ENCODE results near the gene UBE3A. TPM values are rescaled to one million over a fixed set of nuclear protein-coding genes. Genes with fewer than 3 reads are reported as not detected.

UBE3A gene
- total RNA-seq, 4 donors from 2014 or later = 56.9 to 79.2 (median 65.7) TPM

GRCh38 chr15:25378501-25378901 lies 60.3 kb downstream of the UBE3A start:
- DNase-seq (ENCODE audit: low spot score in 2 of 2) = no peak
- H3K4me3 ChIP-seq (ENCODE audit: low read depth, poor library complexity, severe bottlenecking) = no peak overlapping the region
- TF ChIP-seq POLR2A (IDR thresholded peaks at IDR 0.05) (no peak), CTCF (IDR thresholded peaks at IDR 0.05) (no peak)
- intact Hi-C loops (cut with DNase I; ENCODE audit: low total_unique reads) = loop anchor here (5.0 kb wide), 1 partner anchor 1399 kb away; no protein-coding TSS in a partner anchor
- 90 to 95% methylated on average over 2 of the region's 2 CpGs for WGBS, 2 donors

GRCh38 chr15:25375557-25375956 lies 63.3 kb downstream of the UBE3A start:
- H3K4me3 ChIP-seq (ENCODE audit: low read depth, poor library complexity, severe bottlenecking) = no peak overlapping the region
- DNase-seq (ENCODE audit: low spot score in 2 of 2) = no peak
- no peak for TF ChIP-seq CTCF (IDR thresholded peaks at IDR 0.05)
- TF ChIP-seq POLR2A (IDR thresholded peaks at IDR 0.05) = no peak
- WGBS, 2 donors = 84 to 90% methylated on average over 5 of the region's 5 CpGs
- intact Hi-C loops (cut with DNase I; ENCODE audit: low total_unique reads) = loop anchor here (5.0 kb wide), 1 partner anchor 1402 kb away; no protein-coding TSS in a partner anchor

GRCh38 chr15:25374143-25374542 lies 64.7 kb downstream of the UBE3A start:
- intact Hi-C loops (cut with DNase I; ENCODE audit: low total_unique reads) = no loop called here
- DNase-seq (ENCODE audit: low spot score in 2 of 2) = no peak
- TF ChIP-seq CTCF (IDR thresholded peaks at IDR 0.05) (no peak), POLR2A (IDR thresholded peaks at IDR 0.05) (no peak)
- WGBS, 2 donors = 89 to 97% methylated on average over 3 of the region's 3 CpGs
- no peak overlapping the region for H3K4me3 ChIP-seq (ENCODE audit: low read depth, poor library complexity, severe bottlenecking)

- 86 to 93% methylated on average over 1 of the region's 1 CpG for WGBS, 2 donors
- DNase-seq (ENCODE audit: low spot score in 2 of 2) = no peak
- no peak overlapping the region for H3K4me3 ChIP-seq (ENCODE audit: low read depth, poor library complexity, severe bottlenecking)
- no peak for TF ChIP-seq POLR2A (IDR thresholded peaks at IDR 0.05)
- no peak for TF ChIP-seq CTCF (IDR thresholded peaks at IDR 0.05)
- intact Hi-C loops (cut with DNase I; ENCODE audit: low total_unique reads) = no loop called here
Measured at GRCh38 chr15:25372298-25372697, 66.5 kb downstream of the UBE3A start.

- no peak overlapping the region for H3K4me3 ChIP-seq (ENCODE audit: low read depth, poor library complexity, severe bottlenecking)
- 97 to 98% methylated on average over 1 of the region's 1 CpG for WGBS, 2 donors
- intact Hi-C loops (cut with DNase I; ENCODE audit: low total_unique reads) = no loop called here
- TF ChIP-seq POLR2A (IDR thresholded peaks at IDR 0.05) (no peak), CTCF (IDR thresholded peaks at IDR 0.05) (no peak)
- no peak for DNase-seq (ENCODE audit: low spot score in 2 of 2)
Measured at GRCh38 chr15:25368850-25369249, 70.0 kb downstream of the UBE3A start.

- intact Hi-C loops (cut with DNase I; ENCODE audit: low total_unique reads) = no loop called here
- 76 to 88% methylated on average over 1 of the region's 1 CpG for WGBS, 2 donors
- TF ChIP-seq POLR2A (IDR thresholded peaks at IDR 0.05) (no peak), CTCF (IDR thresholded peaks at IDR 0.05) (no peak)
- H3K4me3 ChIP-seq (ENCODE audit: low read depth, poor library complexity, severe bottlenecking) = no peak overlapping the region
- DNase-seq (ENCODE audit: low spot score in 2 of 2) = no peak
Measured at GRCh38 chr15:25366058-25366457, 72.8 kb downstream of the UBE3A start.

Data from lower leg skin (tissue), 4 donors.